Measurements from ENCODE around the gene RGS16.

RGS16 gene

GRCh38 chr1:182570611-182570970 is 33.6 kb downstream of the RGS16 start:
- no peak for DNase-seq

GRCh38 chr1:182569939-182570610 is 34.1 kb downstream of the RGS16 start:
- DNase-seq = no peak

GRCh38 chr1:182568647-182569284 is 35.4 kb downstream of the RGS16 start:
- DNase-seq = no peak

- no peak for DNase-seq
Observed at GRCh38 chr1:182567629-182568028, 36.6 kb downstream of the RGS16 start.

GRCh38 chr1:182565537-182565936 is 38.7 kb downstream of the RGS16 start:
- DNase-seq = no peak

- DNase-seq = no peak
Observed at GRCh38 chr1:182564406-182565004, 39.7 kb downstream of the RGS16 start.

- no peak for DNase-seq
Observed at GRCh38 chr1:182563095-182563494, 41.1 kb downstream of the RGS16 start.

GRCh38 chr1:182561456-182561855 is 42.7 kb downstream of the RGS16 start:
- DNase-seq = no peak

- no peak for DNase-seq
Observed at GRCh38 chr1:182560392-182560984, 43.7 kb downstream of the RGS16 start.

GRCh38 chr1:182556279-182556678 is 47.9 kb downstream of the RGS16 start:
- DNase-seq = no peak

GRCh38 chr1:182555493-182555892 is 48.7 kb downstream of the RGS16 start:
- no peak for DNase-seq

GRCh38 chr1:182552527-182552926 is 51.7 kb downstream of the RGS16 start:
- DNase-seq = no peak

GRCh38 chr1:182549811-182550210 is 54.4 kb downstream of the RGS16 start:
- no peak for DNase-seq

- DNase-seq = no peak
Observed at GRCh38 chr1:182549346-182549745, 54.8 kb downstream of the RGS16 start.

Data from NCI-H2081 treated with DMSO at 0.1 percent for 48 hours (cell line).